ENCODE results near the gene WDFY4.

- TF ChIP-seq EZH2 (IDR thresholded peaks at IDR 0.05; ENCODE audit: low read length, missing control alignments) = no peak
- TF ChIP-seq, protein P1, sequence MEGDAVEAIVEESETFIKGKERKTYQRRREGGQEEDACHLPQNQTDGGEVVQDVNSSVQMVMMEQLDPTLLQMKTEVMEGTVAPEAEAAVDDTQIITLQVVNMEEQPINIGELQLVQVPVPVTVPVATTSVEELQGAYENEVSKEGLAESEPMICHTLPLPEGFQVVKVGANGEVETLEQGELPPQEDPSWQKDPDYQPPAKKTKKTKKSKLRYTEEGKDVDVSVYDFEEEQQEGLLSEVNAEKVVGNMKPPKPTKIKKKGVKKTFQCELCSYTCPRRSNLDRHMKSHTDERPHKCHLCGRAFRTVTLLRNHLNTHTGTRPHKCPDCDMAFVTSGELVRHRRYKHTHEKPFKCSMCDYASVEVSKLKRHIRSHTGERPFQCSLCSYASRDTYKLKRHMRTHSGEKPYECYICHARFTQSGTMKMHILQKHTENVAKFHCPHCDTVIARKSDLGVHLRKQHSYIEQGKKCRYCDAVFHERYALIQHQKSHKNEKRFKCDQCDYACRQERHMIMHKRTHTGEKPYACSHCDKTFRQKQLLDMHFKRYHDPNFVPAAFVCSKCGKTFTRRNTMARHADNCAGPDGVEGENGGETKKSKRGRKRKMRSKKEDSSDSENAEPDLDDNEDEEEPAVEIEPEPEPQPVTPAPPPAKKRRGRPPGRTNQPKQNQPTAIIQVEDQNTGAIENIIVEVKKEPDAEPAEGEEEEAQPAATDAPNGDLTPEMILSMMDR (conservative IDR thresholded peaks at IDR 0.05 in 1 of 2, IDR thresholded peaks at IDR 0.05 in 1 of 2; ENCODE audit: low read depth in 1 of 2, low read length in 2 of 2) = no peak
These were observed 46.5 kb downstream of the WDFY4 start for GRCh38 chr10:48731141-48731540.
